Panc1 (cell line): ENCODE measurements around the gene RXFP4.

Experiments
- POLR2AphosphoS5 ChIP-seq: IDR thresholded peaks from 2 replicates; pipeline ENCODE4 v1.6.1; 2012; ENCODE audit warnings: mild to moderate bottlenecking, low read depth, low read length, moderate library complexity
- SIN3A ChIP-seq: IDR thresholded peaks from 2 replicates; pipeline ENCODE4 v1.6.1; 2012; ENCODE audit warnings: low read depth, mild to moderate bottlenecking, low read length, moderate library complexity, borderline replicate concordance; ENCODE audit not compliant: insufficient read depth
- TCF7L2 ChIP-seq: IDR thresholded peaks from 2 replicates; pipeline ENCODE4 v1.6.1; 2011; ENCODE audit warnings: mild to moderate bottlenecking, low read depth, low read length, inconsistent platforms
- TF ChIP-seq, protein P1 (sequence below): fragments of 450-650 bp; IDR thresholded peaks from 2 replicates; pipeline ENCODE4 v1.5.1; 2017; ENCODE audit warnings: mild to moderate bottlenecking
- TF ChIP-seq, protein P2 (sequence below), 2 experiments: IDR thresholded peaks; 2 replicates each; pipeline ENCODE4 v1.6.1; 2011 to 2012; ENCODE audit warnings: low read depth in 2 of 2, control low read depth in 1 of 2, low read length in 1 of 2, mild to moderate bottlenecking in 1 of 2, moderate library complexity in 1 of 2; ENCODE audit not compliant: insufficient read depth in 1 of 2

DNA sequence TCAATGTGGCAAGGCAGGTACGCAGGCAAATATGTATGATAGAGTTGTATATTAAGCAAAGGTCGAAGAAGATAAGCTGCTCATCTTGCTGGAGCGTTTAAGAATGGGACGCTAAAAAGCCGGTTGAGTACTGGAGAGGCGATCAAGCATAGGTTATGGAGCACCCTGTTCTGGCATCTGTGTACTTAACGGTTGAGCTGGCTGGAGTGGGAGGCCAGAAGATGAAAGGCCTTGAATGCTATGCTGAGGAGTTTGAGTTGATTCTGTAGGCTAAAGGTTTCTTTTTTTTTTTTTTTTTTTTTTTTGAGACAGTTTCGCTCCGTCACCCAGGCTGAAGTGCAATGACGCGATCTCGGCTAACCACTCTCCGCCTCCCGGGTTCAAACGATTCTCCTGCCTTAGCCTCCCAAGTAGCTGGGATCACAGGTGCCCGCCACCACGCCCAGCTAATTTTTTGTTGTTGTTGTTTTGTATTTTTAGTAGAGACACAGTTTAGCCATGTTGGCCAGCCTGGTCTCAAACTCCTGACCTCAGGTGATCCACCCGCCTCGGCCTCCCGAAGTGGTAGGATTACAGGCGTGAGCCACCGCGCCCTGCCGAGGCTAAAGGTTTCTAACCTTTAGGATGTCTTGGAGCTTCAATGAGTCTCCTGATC is 6.4 kb upstream of the RXFP4 start:
- TF ChIP-seq, protein P1, sequence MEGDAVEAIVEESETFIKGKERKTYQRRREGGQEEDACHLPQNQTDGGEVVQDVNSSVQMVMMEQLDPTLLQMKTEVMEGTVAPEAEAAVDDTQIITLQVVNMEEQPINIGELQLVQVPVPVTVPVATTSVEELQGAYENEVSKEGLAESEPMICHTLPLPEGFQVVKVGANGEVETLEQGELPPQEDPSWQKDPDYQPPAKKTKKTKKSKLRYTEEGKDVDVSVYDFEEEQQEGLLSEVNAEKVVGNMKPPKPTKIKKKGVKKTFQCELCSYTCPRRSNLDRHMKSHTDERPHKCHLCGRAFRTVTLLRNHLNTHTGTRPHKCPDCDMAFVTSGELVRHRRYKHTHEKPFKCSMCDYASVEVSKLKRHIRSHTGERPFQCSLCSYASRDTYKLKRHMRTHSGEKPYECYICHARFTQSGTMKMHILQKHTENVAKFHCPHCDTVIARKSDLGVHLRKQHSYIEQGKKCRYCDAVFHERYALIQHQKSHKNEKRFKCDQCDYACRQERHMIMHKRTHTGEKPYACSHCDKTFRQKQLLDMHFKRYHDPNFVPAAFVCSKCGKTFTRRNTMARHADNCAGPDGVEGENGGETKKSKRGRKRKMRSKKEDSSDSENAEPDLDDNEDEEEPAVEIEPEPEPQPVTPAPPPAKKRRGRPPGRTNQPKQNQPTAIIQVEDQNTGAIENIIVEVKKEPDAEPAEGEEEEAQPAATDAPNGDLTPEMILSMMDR, result no peak
- TF ChIP-seq, protein P2, sequence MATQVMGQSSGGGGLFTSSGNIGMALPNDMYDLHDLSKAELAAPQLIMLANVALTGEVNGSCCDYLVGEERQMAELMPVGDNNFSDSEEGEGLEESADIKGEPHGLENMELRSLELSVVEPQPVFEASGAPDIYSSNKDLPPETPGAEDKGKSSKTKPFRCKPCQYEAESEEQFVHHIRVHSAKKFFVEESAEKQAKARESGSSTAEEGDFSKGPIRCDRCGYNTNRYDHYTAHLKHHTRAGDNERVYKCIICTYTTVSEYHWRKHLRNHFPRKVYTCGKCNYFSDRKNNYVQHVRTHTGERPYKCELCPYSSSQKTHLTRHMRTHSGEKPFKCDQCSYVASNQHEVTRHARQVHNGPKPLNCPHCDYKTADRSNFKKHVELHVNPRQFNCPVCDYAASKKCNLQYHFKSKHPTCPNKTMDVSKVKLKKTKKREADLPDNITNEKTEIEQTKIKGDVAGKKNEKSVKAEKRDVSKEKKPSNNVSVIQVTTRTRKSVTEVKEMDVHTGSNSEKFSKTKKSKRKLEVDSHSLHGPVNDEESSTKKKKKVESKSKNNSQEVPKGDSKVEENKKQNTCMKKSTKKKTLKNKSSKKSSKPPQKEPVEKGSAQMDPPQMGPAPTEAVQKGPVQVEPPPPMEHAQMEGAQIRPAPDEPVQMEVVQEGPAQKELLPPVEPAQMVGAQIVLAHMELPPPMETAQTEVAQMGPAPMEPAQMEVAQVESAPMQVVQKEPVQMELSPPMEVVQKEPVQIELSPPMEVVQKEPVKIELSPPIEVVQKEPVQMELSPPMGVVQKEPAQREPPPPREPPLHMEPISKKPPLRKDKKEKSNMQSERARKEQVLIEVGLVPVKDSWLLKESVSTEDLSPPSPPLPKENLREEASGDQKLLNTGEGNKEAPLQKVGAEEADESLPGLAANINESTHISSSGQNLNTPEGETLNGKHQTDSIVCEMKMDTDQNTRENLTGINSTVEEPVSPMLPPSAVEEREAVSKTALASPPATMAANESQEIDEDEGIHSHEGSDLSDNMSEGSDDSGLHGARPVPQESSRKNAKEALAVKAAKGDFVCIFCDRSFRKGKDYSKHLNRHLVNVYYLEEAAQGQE (IDR thresholded peaks at IDR 0.05; ENCODE audit: insufficient read depth in 1 of 2, low read depth in 2 of 2, low read length in 1 of 2), result no peak
- no peak for TF ChIP-seq POLR2AphosphoS5
- TF ChIP-seq TCF7L2, result no peak; the same call in 1 of the 2 replicates
- TF ChIP-seq SIN3A, result no peak
